ENCODE results near the gene ZBTB4. TPM values are rescaled to one million over a fixed set of nuclear protein-coding genes. Genes with fewer than 3 reads are reported as not detected.

ZBTB4 gene
- total RNA-seq, 1 donor from 2014 or later: 79.0 TPM

GRCh38 chr17:7493941-7494340, 14.5 kb upstream of the ZBTB4 start:
- Histone ChIP-seq H3K4me3 (no peak overlapping the region), H3K27me3 (ENCODE audit: low read depth) (no peaks in the 10 kb centered on the region), H3K9me3 (no peaks in the 10 kb centered on the region), H3K36me3 (peaks cover 54% of the 10 kb centered on the region), H3K27ac (no peak overlapping the region), H3K4me1 (peaks cover 52% of the 10 kb centered on the region)
- no peak for TF ChIP-seq CTCF (IDR thresholded peaks at IDR 0.05)
- ATAC-seq: no peak
- intact Hi-C loops (cut with DNase I): no loop called here
- no peak for DNase-seq

- Histone ChIP-seq H3K27me3 (ENCODE audit: low read depth) (no peaks in the 10 kb centered on the region), H3K4me3 (no peak overlapping the region), H3K27ac (no peak overlapping the region), H3K36me3 (peaks cover 30% of the 10 kb centered on the region), H3K9me3 (no peaks in the 10 kb centered on the region), H3K4me1 (peaks cover 65% of the 10 kb centered on the region)
- DNase-seq (no peak), ATAC-seq (no peak)
- intact Hi-C loops (cut with DNase I): no loop called here
- TF ChIP-seq CTCF (IDR thresholded peaks at IDR 0.05): no peak
These were observed 12.2 kb upstream of the ZBTB4 start for GRCh38 chr17:7491583-7491982.

GRCh38 chr17:7490144-7490543, 10.7 kb upstream of the ZBTB4 start:
- Histone ChIP-seq H3K4me1 (peaks cover 76% of the 10 kb centered on the region), H3K9me3 (no peaks in the 10 kb centered on the region), H3K4me3 (no peak overlapping the region), H3K27ac (no peak overlapping the region), H3K36me3 (peaks cover 18% of the 10 kb centered on the region), H3K27me3 (ENCODE audit: low read depth) (no peaks in the 10 kb centered on the region)
- TF ChIP-seq CTCF (IDR thresholded peaks at IDR 0.05): no peak
- ATAC-seq: no peak
- DNase-seq: no peak
- intact Hi-C loops (cut with DNase I): no loop called here

GRCh38 chr17:7486181-7486580, 6.8 kb upstream of the ZBTB4 start:
- no peak for TF ChIP-seq CTCF (IDR thresholded peaks at IDR 0.05)
- intact Hi-C loops (cut with DNase I): no loop called here
- no peak for DNase-seq
- H3K27ac ChIP-seq: no peak overlapping the region
- no peaks in the 10 kb centered on the region for H3K9me3 ChIP-seq
- peak overlapping the region; percentile 77 for H3K4me3 ChIP-seq
- H3K36me3 ChIP-seq: no peaks in the 10 kb centered on the region
- no peak for ATAC-seq
- peaks cover 68% of the 10 kb centered on the region for H3K4me1 ChIP-seq
- no peaks in the 10 kb centered on the region for H3K27me3 ChIP-seq (ENCODE audit: low read depth)

GRCh38 chr17:7484919-7485377, 5.5 kb upstream of the ZBTB4 start:
- peaks cover 65% of the 10 kb centered on the region for H3K4me1 ChIP-seq

More at GRCh38 chr17:7484919-7485377, 5.5 kb upstream of the ZBTB4 start:
- Histone ChIP-seq H3K9me3 (no peaks in the 10 kb centered on the region), H3K27ac (peak overlapping the region; percentile 100), H3K4me3 (peak overlapping the region; percentile 77), H3K27me3 (ENCODE audit: low read depth) (no peaks in the 10 kb centered on the region), H3K36me3 (no peaks in the 10 kb centered on the region)
- ATAC-seq: no peak
- no peak for DNase-seq
- intact Hi-C loops (cut with DNase I): no loop called here
- TF ChIP-seq CTCF (IDR thresholded peaks at IDR 0.05): no peak
